ENCODE measurements around the gene PYGL. TPM values are rescaled to one million over a fixed set of nuclear protein-coding genes. Genes with fewer than 3 reads are reported as not detected.

Gene PYGL
- total and polyA plus RNA-seq, 10 of the 15 experiments (the other 5 are each of a cell fraction or from before 2014, with no cell fraction given): 0.05 to 1.4 (median 0.79) TPM

DNA sequence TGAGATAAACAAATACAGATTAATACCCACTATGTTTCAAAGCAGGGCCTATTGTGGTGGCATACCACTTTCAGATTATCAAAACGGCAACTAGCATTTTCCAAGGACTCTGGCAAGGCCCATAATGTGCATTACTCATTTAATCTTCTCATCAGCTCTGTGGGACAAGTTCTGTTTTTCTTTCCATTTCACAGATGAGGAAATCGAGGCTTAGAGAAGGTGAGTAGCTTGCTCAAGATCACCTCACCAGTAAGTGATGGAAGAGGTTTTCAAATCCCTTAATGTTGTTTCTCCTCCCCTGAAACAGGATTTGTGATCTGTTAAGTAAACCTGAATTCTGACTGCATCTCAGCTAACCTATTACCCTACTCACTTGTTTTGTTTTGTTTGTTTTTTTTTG is 3.9 kb upstream of the PYGL start:
- in situ Hi-C loops (cut with MboI): no loop called here
- FAIRE-seq: no peak
- intact Hi-C loops (cut with micrococcal nuclease; ENCODE audit: unreplicated experiment): no loop called here

More for the DNA sequence above, 3.9 kb upstream of the PYGL start:
- BruUV-seq (replicated peaks): no TSS peak
- no peak for DNase-seq (ENCODE audit: low read depth, low spot score)
- 39% methylated on average over 2 of the region's 2 CpGs for WGBS (ENCODE audit: insufficient coverage, insufficient replicate concordance, low lambda C conversion rate, missing lambda C conversion rate)
- Histone ChIP-seq H2AFZ (ENCODE audit: control insufficient read depth, low read depth, low read length) (no peak overlapping the region), H3K4me1 (ENCODE audit: control insufficient read depth, insufficient read depth, low read length) (peaks cover 8% of the 10 kb centered on the region), H3K79me2 (ENCODE audit: control insufficient read depth, insufficient read depth, low read length) (no peaks in the 10 kb centered on the region), H3K27ac (ENCODE audit: control insufficient read depth, insufficient read depth) (no peak overlapping the region), H4K20me1 (ENCODE audit: control insufficient read depth, insufficient read depth) (no peaks in the 10 kb centered on the region), H3K9me3 (replicated peaks; ENCODE audit: control insufficient read depth, insufficient read depth, low read length) (no peaks in the 10 kb centered on the region; the same call in 2 of the 3 replicates), H3K36me3 (ENCODE audit: control insufficient read depth in 2 of 2, insufficient read depth in 2 of 2, low read length in 1 of 2) (no peaks in the 10 kb centered on the region), H3K27me3 (replicated peaks in 1 of 2; ENCODE audit: control insufficient read depth in 2 of 2, insufficient read depth in 2 of 2, low read length in 1 of 2) (peaks cover 6 to 13% of the 10 kb centered on the region in 2 experiments), H3K4me2 (ENCODE audit: control insufficient read depth, insufficient read depth) (no peak overlapping the region), H3K9ac (ENCODE audit: control insufficient read depth, insufficient read depth, low read length) (no peak overlapping the region), H3K4me3 (no peak overlapping the region)
- ChIA-PET SMC1A (ENCODE audit: uncharacterized antibody, unreplicated experiment) (no interaction called here), CTCF (no interaction called here), POLR2A (no interaction called here), RAD21 (ENCODE audit: unreplicated experiment) (interaction anchor here (0.6 kb wide), 1 partner anchor 37 kb away, joined by 3 read pairs; no protein-coding TSS in a partner anchor)
- TF ChIP-seq YY1 (IDR thresholded peaks at IDR 0.05; ENCODE audit: low read depth, low read length) (no peak), CEBPB (IDR thresholded peaks at IDR 0.05; ENCODE audit: borderline replicate concordance in 1 of 2, low read depth in 2 of 2, low read length in 2 of 2) (no peak), WRNIP1 (IDR thresholded peaks at IDR 0.05; ENCODE audit: borderline replicate concordance, low read depth, low read length) (no peak), ASH2L (IDR thresholded peaks at IDR 0.05; ENCODE audit: borderline replicate concordance, low read depth) (no peak), STAT1 (conservative IDR thresholded peaks at IDR 0.05) (no peak), CREM (IDR thresholded peaks at IDR 0.05; ENCODE audit: low read depth) (no peak), EGR1 (IDR thresholded peaks at IDR 0.05; ENCODE audit: borderline replicate concordance in 1 of 2, low read depth in 2 of 2, low read length in 2 of 2) (no peak), NBN (IDR thresholded peaks at IDR 0.05) (no peak), EZH2 (IDR thresholded peaks at IDR 0.05; ENCODE audit: borderline replicate concordance, control insufficient read depth, low read depth, low read length) (no peak), SIN3A (IDR thresholded peaks at IDR 0.05; ENCODE audit: low read depth, low read length) (no peak), TAF1 (IDR thresholded peaks at IDR 0.05; ENCODE audit: borderline replicate concordance, low read depth, low read length) (no peak), ZNF217 (IDR thresholded peaks at IDR 0.05) (no peak), SMAD5 (IDR thresholded peaks at IDR 0.05; ENCODE audit: low read depth) (no peak), KAT2A (conservative IDR thresholded peaks at IDR 0.05; ENCODE audit: control insufficient read depth, low read depth, low read length) (no peak)
- TF ChIP-seq, protein P1, sequence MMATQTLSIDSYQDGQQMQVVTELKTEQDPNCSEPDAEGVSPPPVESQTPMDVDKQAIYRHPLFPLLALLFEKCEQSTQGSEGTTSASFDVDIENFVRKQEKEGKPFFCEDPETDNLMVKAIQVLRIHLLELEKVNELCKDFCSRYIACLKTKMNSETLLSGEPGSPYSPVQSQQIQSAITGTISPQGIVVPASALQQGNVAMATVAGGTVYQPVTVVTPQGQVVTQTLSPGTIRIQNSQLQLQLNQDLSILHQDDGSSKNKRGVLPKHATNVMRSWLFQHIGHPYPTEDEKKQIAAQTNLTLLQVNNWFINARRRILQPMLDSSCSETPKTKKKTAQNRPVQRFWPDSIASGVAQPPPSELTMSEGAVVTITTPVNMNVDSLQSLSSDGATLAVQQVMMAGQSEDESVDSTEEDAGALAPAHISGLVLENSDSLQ (IDR thresholded peaks at IDR 0.05): no peak
- TF ChIP-seq, protein P2, sequence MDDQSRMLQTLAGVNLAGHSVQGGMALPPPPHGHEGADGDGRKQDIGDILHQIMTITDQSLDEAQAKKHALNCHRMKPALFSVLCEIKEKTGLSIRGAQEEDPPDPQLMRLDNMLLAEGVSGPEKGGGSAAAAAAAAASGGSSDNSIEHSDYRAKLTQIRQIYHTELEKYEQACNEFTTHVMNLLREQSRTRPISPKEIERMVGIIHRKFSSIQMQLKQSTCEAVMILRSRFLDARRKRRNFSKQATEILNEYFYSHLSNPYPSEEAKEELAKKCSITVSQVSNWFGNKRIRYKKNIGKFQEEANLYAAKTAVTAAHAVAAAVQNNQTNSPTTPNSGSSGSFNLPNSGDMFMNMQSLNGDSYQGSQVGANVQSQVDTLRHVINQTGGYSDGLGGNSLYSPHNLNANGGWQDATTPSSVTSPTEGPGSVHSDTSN (IDR thresholded peaks at IDR 0.05; ENCODE audit: insufficient replicate concordance, low read depth, low read length): no peak
- TF ChIP-seq, protein P3, sequence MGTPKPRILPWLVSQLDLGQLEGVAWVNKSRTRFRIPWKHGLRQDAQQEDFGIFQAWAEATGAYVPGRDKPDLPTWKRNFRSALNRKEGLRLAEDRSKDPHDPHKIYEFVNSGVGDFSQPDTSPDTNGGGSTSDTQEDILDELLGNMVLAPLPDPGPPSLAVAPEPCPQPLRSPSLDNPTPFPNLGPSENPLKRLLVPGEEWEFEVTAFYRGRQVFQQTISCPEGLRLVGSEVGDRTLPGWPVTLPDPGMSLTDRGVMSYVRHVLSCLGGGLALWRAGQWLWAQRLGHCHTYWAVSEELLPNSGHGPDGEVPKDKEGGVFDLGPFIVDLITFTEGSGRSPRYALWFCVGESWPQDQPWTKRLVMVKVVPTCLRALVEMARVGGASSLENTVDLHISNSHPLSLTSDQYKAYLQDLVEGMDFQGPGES (IDR thresholded peaks at IDR 0.05): no peak
- ATAC-seq: no peak
